ENCODE results near the gene MARCHF2.
A peak's percentile ranks its signal among the peaks of the same experiment; 100 is the strongest.
"Not testable (repeated sequence)": the region's sequence is repeated elsewhere in the genome, so short reads cannot be mapped to it uniquely, and the experiment has no call there.

The MARCHF2 gene

DNA sequence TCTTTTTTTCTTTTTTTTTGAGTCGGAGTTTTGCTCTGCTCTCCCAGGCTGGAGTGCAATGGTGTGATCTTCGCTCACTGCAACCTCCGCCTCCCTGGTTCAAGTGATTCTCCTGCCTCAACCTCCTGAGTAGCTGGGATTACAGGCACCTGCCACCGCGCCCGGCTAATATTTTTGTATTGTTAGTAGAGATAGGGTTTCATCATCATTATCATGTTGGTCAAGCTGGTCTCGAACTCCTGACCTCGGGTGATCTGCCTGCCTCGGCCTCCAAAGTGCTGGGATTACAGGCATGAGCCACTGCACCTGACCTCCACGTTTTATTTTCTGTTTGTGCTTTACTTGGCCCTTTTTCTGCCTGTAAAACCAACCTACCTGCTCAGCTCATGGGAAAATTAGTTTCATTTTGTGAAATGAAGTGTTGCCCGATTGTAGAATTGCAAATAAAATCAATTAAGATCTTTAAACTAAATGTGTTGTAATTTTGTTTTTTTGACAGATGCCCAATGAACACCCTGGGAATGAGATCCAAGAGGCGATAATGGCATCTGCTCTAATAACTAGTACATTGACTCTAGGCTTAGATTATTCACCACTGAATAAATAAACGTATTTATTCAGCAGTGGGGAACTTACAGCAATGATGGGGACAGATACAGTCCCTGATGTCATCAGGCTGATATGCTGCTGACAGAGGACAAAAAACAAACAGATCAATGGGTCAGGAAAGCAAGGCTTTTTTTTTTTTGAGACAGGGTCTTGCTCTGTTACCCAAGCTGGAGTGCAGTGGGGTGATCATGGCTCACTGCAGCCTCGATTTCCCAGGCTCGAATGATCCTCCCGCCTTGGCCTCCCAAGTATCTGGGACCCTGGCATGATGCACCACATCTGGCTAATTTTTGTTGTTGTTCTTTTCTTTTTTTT lies 25.2 kb upstream of the MARCHF2 start:
- no peak for DNase-seq

DNA sequence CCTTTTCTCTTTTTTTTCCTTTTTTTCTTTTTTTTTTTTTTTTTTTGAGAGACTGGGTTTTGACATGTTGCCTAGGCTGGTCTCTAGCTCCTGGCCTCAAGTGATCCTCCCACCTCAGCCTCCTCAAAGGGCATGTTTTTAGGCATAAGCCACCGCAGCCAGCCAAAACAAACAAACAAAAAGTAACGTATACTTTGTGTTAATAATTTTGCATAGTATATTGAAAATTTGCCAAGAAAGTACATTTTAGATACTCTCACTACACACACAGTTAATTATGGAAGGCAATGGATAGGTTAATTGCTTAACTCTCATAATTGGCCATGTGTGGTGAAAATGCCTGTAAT lies 24.5 kb upstream of the MARCHF2 start:
- no peak for DNase-seq

DNA sequence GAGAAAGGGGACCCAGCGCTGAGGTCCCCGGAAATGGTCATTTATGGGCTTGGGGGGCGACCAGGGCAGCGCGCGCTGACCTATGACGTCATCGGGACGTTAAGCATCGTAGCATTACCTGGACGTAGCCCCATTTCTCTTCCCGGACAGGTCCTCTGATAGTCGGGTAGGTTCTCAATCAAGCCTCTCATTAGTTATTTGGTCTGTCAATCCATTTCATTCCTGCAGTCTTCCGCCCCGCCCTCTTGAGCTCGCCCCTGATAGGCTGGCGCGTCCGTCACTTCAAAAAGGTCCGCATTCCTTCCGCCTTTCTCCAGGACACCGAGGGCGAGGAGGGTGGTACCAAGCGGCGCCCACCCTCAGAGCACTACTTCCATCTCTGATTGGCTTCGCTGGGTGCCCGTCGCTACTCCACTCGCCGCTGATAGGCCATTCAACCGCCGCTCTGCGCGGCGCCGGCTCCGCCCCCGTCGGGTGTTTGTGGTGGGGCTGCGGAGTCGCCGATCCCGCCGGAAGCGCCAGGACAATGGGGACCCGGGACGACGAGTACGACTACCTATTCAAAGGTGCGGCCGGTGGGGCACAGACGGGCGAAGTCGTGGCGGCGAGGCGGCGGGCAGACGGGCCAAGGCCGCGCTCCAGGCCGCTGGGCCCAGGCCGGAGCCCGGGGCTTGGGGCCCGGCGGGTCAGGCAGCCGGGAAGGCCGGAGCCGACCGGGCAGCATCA lies 23.1 kb upstream of the MARCHF2 start, which contains the start of gene RAB11B:
Gene RAB11B, plus strand, starts transcription at position 470 of the 726 bp plus-strand sequence. Its CDS starts 57 bp downstream, at position 527.
- DNase-seq = peak; percentile 88 to 100 (median 98)

DNA sequence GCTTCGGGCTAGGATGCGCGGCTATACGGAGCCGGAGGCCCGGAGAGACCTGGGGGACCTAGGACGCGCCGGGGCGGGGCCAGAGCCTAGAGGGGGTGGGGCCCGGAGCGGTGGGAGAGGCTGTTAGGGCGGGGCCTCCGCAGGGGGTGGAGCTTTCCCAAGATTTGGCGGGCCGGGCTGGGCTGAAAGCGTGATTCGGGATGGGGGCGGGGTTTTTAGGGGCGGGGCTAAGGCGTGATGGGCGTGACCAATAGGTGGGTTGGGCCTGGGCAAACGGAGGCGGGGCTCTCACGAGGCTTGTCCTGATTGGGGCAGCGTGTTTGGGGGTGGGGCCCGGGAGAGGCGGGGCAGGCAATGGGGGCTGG lies 22.5 kb upstream of the MARCHF2 start:
- DNase-seq = peak; percentile 84 to 88 (median 87)

DNA sequence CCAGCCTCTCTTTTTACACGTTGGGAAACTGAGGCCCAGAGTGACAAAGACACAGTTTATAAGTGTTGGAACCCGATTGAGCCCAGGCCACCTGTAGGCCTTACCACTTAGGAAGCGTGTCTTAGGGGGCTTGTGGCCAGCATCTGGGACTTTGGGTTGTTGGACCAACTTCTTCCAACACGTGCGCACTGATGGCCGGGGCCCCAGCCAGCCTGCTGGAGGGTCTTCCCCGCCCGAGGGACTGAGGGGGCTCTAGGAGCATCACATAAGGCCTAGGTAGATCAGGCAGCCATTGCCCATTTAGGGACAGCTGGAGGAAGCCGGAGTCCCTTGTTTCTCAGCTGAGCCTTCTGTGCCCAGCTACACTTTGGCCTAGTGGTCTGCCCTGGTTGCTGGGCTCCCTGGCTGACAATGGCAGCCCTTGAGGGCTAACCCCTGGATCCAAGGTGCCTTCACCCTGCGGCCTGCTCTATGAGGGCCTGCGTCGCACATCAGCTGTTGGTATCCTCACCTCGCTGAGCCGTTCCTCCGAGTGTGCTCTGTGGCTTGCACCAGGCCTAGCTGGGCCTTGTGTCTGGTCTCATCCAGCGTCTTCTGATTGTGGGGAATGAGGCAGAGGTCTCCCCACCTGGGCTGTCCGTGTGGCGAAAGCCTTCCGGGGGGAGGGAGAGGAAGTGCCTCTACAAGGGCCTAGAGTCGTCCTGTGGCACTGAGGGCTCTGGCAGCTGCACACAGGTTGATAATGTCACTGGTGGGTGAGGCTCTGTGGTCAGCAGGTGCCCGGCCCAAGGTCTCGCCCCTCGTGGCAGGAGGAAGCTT lies 21.7 kb upstream of the MARCHF2 start:
- no peak for DNase-seq

DNA sequence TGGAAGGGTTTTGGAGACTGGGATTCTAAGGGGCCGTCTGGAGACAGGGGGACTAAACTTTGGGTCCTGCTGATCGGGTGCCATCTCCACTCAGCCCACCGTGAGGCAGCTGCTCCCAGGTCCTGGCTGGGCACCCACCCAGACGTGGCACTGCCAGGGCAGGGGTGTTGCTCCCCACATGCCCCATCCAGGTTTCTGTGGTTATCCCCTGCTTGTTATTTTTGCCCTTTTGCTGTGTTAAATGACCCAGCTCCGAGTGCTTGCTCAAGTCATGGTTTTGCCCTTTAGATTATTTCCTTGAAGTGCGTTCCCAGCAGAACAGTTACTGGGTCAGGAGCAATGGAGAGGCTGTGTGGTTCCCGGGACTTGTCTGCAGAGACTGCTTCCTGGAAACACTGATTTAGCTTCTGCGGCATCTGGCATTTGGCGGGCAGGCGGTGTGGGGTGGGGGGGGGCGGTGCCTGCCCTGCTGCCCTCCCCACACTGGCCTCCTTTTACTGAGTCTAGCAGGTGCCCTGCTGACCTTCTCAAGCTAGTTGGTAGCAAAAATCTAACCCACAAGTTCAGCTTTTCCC lies 21.0 kb upstream of the MARCHF2 start:
- no peak for DNase-seq

DNA sequence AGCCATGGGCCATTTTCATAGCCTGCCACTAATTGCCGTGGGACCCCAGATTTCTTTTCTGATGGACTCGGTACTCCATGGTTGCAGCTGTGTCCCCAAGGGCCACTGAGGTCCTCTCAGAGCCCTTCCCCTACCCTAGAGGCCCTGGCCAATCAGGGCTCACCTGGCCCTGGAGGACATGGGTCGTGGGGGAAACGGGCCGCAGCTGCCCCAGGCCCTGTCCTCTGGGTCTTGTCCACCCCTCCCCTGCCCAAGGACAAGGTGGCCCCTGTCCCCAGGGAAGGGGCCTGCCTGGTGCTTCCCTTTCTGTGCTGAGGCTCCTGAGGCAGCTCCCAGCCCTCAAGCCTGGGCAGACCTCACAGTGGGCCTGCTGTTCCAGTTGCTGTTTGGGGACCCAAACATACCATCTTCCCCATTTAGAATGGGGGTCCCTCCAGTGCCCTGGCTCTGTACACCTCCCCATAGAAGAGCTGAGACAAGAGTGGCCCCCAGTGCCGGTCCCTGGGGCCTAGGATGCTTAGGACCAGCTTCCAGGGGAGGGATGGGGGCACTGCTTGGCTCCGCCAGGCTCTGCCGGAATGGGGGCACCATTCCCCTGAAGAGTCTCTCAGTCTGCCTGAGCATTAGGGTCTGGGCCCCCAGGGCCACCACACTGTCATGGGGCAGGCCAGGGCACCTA lies 19.8 kb upstream of the MARCHF2 start:
- DNase-seq = no peak

DNA sequence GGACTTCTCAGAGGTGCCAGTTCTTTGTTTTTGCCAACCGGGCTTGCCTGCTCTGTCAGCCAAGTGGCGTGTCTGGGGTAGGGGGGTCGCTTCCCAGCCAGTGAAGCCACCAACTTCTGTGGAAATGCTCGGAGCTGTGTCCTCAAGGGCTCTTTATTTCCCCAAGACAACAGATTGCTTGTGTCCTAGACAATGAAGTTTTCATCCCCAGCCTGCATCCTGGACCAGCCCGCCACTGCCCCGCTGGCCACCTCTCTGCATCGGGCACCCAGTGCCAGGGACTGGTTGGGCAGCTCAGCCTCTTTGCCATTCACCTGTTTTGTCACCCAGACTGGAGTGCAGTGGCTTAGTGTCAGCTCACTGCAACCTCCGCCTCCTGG lies 19.2 kb upstream of the MARCHF2 start:
- DNase-seq = no peak

DNA sequence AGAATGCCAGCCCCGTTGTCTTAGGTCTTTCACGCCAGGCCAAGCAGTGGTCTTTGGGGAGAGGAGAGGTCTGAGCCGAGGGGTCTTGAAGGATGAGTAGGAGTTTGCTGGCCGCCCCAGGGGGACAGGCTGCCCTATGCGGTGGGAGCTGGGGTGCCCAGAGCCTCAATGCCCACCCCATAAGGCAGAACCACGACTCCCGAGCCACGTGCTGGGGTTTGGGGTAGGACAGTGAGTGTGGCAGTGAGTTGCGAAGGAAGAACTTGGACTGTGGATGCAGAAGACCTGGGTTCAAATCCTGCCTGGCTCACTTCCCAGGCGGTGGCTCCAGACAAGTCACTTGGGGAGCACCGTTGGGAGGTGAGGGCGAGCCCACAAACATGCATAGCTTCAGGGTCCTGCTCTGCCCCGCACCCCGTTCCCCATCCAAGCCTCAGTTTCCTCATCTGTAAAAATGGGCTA lies 17.5 kb upstream of the MARCHF2 start:
- no peak for DNase-seq

DNA sequence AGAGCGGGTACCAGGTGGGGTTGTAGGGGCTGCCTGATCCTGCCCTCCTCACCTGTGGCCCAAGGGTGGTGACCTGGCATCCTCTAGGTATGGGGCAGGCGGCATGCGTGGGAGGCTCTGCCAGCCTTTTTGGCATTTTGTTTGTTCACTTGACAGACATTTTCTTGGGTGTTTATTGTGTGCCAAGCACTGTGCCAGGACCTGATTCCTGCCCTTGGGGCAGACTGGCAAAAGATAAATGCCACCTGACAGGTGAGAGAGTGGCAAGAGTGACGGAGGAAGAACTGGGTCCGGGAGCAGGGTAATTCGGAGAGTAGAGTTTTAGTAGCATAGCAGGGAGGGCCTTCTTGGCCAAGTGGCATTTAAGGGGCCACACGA lies 16.9 kb upstream of the MARCHF2 start:
- DNase-seq = no peak

DNA sequence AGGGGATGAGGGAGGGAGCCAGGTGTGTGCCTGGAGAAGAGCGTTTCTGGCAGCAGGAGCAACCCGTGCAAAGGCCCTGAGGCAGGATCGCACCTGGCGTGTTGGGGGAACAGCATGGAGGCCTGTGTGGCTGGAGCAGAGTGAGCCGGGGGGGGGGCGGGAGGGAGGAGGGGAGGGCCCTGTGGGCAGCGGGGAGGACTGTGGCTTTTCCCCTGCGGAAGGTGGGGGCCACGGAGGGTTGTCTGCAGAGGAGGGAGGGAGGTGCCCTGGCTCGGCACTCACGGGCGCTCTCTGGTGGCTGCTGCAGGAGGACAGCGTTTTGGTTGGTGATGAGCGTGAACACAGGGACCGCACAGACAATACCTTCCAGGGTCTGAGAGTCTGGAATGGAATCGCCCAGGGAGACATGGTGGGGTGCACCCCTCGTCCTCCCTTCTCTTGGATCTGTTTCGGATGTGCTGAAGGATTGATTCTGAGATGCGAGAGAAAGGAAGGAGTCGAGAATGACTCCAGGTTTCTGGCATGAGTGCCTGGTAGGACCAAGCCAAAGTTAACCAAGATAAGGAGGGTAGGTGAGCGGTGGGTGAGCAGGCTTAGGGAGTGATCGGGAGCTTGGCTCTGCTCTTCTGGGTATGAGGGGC lies 16.4 kb upstream of the MARCHF2 start:
- DNase-seq = peak; percentile 50 to 80 (median 65)

DNA sequence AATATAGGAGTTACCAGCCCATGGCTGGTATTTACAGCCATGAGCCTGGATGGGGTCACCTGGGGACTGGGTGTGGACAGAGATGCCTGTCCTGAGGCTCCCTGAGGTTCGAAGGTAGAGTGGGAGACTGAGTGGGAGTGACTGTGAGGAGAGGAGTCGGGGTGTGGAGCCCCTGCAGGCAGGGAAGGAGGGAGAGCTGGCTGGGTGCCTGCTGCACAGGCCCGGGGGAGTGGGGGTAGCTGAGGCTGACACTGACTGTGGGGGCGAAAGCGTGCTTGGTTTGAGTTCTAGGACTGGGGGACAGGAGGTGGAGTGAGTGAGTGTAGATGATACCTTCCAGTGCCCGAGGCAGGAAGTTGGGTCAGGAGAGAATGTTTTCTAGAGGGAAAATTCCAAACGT lies 15.8 kb upstream of the MARCHF2 start:
- no peak for DNase-seq

DNA sequence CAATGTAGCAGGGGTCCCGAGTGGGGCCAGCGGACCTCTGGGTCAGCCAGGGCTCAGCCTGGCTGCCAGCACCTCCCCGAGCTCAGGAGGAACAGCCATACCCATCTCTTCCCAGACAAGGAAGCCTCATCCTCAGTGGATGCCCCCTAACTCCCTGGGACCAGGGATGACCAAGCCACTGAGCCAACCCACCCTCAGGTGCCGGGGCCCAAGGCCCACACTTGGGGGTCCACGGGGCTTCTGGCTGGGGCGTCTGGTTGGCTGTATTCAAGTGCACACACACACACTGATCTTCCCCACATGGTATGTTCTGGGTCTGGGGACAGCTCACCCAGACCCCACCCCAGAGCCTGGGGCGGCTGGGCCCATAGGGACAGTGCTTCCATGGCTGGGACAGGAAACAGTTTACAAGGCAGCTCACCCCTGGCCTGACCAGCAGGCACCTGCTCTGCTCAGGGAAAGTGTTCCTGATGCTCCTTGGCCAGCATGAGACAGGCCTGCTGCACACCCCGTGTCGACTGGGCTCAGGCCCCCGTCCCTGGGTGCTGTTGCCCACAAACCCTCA lies 15.3 kb upstream of the MARCHF2 start:
- no peak for DNase-seq

DNA sequence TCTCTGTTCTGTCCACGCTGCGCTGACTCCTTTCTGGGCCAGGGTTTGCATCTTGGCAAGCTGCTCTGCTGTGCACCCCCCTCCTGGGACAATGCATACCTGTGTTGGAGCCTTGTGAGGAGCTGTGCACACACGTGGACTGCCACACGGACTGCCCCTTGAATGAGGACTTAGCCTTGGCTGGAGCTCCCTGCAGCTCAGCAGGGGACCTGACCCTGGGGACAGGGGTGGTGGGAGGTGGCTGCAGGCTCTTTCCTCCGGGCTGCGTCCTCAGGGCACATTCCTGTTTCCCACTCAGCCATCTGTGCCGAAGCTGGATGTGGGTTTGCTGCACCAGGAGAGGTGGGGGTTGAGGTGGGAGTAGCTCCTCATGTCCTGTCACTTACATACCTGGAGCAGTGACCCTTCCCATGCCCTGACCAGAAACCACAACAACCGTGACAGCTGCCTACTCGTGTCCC lies 14.8 kb upstream of the MARCHF2 start:
- no peak for DNase-seq

DNA sequence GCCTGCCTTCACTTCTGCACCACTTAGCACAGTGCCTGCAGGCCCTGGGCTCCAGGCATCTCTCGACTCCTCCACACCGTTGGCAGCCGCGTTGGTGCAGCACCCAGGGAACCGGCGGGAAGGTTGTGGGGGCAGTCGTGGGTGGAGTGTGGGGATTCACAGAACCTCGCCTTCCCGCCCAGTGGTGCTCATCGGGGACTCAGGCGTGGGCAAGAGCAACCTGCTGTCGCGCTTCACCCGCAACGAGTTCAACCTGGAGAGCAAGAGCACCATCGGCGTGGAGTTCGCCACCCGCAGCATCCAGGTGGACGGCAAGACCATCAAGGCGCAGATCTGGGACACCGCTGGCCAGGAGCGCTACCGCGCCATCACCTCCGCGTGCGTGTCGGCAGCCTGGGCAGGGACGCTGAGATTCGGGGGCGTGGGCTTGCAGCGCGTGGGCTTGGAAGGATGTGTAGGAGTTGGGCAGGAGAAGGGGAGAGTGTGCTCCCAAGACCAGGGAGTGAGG lies 13.4 kb upstream of the MARCHF2 start:
- DNase-seq = no peak

DNA sequence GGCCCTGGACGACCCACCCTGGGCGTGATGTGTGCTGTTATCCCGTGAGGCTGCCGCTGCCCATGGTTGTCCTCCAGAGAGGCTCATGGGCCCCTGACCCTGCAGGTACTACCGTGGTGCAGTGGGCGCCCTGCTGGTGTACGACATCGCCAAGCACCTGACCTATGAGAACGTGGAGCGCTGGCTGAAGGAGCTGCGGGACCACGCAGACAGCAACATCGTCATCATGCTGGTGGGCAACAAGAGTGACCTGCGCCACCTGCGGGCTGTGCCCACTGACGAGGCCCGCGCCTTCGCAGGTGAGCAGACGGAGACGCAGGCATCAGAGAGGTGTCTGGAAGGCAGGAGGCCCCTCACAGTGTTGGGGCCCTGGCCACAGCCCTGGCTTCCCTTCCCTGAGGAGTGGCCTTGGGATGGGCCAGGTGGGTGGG lies 11.1 kb upstream of the MARCHF2 start:
- no peak for DNase-seq

DNA sequence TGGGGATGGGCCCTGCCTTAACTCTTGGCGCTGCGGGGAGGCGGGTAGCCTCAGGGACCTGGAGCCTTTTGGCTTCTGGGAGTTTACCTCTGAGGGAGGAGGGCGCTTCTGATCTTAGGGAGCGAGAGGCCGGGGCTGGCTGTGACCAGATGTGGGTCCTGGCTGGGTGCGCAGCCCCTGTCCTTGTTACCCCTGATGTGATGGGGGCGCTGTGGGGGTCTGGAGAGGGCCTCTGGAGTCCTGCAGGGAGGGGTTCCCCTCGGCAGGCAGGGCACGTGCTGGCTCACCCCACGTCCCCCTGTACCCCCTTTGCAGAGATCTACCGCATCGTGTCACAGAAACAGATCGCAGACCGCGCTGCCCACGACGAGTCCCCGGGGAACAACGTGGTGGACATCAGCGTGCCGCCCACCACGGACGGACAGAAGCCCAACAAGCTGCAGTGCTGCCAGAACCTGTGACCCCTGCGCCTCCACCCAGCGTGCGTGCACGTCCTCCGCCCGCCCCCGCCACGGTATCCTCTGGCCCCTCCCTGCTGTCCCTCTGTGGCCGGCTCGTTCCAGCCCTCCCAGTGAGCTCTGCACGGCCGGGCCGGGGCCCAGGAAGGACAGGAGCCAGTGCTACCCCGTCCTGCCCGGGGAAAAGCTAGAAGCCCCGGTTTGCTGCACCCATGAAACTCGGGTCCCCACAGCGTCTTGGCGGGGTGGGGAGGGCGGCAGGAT lies 9.8 kb upstream of the MARCHF2 start:
- no peak for DNase-seq

DNA sequence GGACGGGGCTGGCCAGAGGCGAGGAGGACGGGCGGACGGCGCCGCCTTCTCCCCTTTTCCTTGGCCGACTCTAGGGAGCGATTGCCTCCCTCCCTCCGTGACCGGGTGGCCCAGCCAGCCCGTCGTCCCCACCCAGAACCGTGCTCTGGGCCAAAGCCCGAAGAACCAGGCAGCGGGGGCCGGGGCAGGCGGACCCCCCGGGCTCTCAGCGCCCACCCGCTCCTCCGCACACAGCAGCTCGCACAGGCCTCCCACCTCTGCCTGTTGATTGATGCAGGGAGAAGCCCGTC lies 9.3 kb upstream of the MARCHF2 start:
- no peak for DNase-seq

DNA sequence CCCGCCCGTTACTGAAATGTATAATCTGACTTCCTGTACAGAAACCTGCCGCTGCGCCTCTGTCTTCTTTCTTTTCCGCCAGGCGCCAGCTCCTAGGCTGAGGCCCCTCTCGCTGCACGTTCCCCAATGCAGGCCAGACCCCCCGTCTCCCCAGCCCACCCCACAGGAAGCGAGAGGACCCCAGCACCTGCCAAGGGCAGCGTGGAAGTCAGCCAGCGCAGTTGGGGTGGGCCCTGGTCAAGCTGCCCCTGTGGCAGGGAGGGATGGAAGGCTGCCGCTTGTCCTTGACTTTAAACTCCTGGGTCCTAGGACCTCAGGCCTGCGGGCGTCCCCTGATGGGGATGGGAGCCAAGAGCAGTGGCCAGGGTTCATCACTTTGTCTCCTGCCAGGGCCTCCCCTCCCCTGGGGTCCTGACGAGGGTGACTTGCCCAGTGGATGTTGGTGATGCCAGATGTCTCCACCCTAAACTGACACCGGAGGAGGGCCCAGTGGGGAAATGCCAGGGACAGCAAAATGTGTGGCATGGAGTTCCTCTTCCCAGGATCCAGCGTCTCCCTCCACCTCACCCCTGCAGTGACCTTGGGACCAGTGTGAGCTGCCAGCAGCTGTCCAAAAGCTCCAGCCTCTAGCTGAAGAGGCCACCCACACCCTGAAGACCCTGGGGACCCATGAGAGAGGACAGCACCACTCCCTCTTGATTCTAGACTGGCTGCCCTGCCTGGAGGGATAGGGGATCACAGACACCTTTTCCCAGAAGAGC lies 8.5 kb upstream of the MARCHF2 start:
- no peak for DNase-seq

DNA sequence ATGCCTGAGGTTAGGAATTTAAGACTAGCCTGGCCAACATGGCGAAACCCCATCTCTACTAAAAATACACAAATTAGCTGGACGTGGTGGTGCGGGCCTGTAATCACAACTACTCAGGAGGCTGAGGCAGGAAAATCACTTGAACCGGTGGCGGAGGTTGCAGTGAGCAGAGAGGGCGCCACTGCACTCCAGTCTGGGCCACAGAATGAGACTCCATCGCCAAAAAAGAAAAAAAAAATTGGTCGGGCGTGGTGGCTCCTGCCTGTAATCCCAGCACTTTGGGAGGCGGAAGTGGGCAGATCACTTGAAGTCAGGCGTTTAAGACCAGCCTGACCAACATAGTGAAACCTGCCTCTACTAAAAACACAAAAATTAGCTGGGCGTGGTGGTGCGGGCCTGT lies 2.4 kb upstream of the MARCHF2 start:
- DNase-seq = not testable (repeated sequence)
